ENCODE data around the gene TMEM138.

TMEM138 gene

GRCh38 chr11:61361741-61362541 is at the start of gene TMEM138, which contains the start of gene CYB561A3:
TMEM138 (plus strand) TSS chr11:61362374; CDS start chr11:61364391, 2,017 bp downstream.
CYB561A3 (minus strand) TSS chr11:61361882; CDS start chr11:61356713, 5,169 bp downstream.
- in situ Hi-C loops (cut with HindIII; ENCODE audit: low pct_ligation_motif_present, low pct_unique_long_range_greater_than_20kb, low sequenced_read_pairs), result no loop called here
- peak; percentile 91 for DNase-seq

GRCh38 chr11:61315260-61315659 is 46.9 kb upstream of the TMEM138 start:
- DNase-seq, result no peak
- in situ Hi-C loops (cut with HindIII; ENCODE audit: low pct_ligation_motif_present, low pct_unique_long_range_greater_than_20kb, low sequenced_read_pairs), result no loop called here

GRCh38 chr11:61325649-61326414 is 36.3 kb upstream of the TMEM138 start:
- in situ Hi-C loops (cut with HindIII; ENCODE audit: low pct_ligation_motif_present, low pct_unique_long_range_greater_than_20kb, low sequenced_read_pairs), result no loop called here

GRCh38 chr11:61327669-61328071 is 34.5 kb upstream of the TMEM138 start:
- in situ Hi-C loops (cut with HindIII; ENCODE audit: low pct_ligation_motif_present, low pct_unique_long_range_greater_than_20kb, low sequenced_read_pairs), result no loop called here
- DNase-seq, result no peak

More at GRCh38 chr11:61325649-61326414, 36.3 kb upstream of the TMEM138 start:
- DNase-seq, result no peak

GRCh38 chr11:61328351-61328750 is 33.8 kb upstream of the TMEM138 start:
- in situ Hi-C loops (cut with HindIII; ENCODE audit: low pct_ligation_motif_present, low pct_unique_long_range_greater_than_20kb, low sequenced_read_pairs), result no loop called here
- no peak for DNase-seq

GRCh38 chr11:61329871-61330270 is 32.3 kb upstream of the TMEM138 start:
- no peak for DNase-seq
- in situ Hi-C loops (cut with HindIII; ENCODE audit: low pct_ligation_motif_present, low pct_unique_long_range_greater_than_20kb, low sequenced_read_pairs), result no loop called here

GRCh38 chr11:61331651-61332050 is 30.5 kb upstream of the TMEM138 start:
- in situ Hi-C loops (cut with HindIII; ENCODE audit: low pct_ligation_motif_present, low pct_unique_long_range_greater_than_20kb, low sequenced_read_pairs), result no loop called here

GRCh38 chr11:61332281-61332796 is 29.8 kb upstream of the TMEM138 start:
- in situ Hi-C loops (cut with HindIII; ENCODE audit: low pct_ligation_motif_present, low pct_unique_long_range_greater_than_20kb, low sequenced_read_pairs), result no loop called here
- DNase-seq, result peak; percentile 21

More at GRCh38 chr11:61331651-61332050, 30.5 kb upstream of the TMEM138 start:
- DNase-seq, result no peak

- in situ Hi-C loops (cut with HindIII; ENCODE audit: low pct_ligation_motif_present, low pct_unique_long_range_greater_than_20kb, low sequenced_read_pairs), result no loop called here
- DNase-seq, result peak; percentile 89
These were observed 29.2 kb upstream of the TMEM138 start, which contains the start of the genes DDB1 and TKFC for GRCh38 chr11:61332797-61333549. DDB1 (minus strand) TSS chr11:61333105; CDS start chr11:61332968, 137 bp downstream. TKFC (plus strand) TSS chr11:61333228; CDS start chr11:61334729, 1,501 bp downstream.

- DNase-seq, result no peak
- in situ Hi-C loops (cut with HindIII; ENCODE audit: low pct_ligation_motif_present, low pct_unique_long_range_greater_than_20kb, low sequenced_read_pairs), result no loop called here
These were observed 28.4 kb upstream of the TMEM138 start for GRCh38 chr11:61333550-61334433.

- DNase-seq, result peak; percentile 8
- in situ Hi-C loops (cut with HindIII; ENCODE audit: low pct_ligation_motif_present, low pct_unique_long_range_greater_than_20kb, low sequenced_read_pairs), result no loop called here
These were observed 27.5 kb upstream of the TMEM138 start for GRCh38 chr11:61334434-61335354.

- no peak for DNase-seq
- in situ Hi-C loops (cut with HindIII; ENCODE audit: low pct_ligation_motif_present, low pct_unique_long_range_greater_than_20kb, low sequenced_read_pairs), result no loop called here
These were observed 26.8 kb upstream of the TMEM138 start for GRCh38 chr11:61335355-61335710.

- in situ Hi-C loops (cut with HindIII; ENCODE audit: low pct_ligation_motif_present, low pct_unique_long_range_greater_than_20kb, low sequenced_read_pairs), result no loop called here
- DNase-seq, result peak; percentile 76
These were observed 25.8 kb upstream of the TMEM138 start for GRCh38 chr11:61336171-61336935.

- DNase-seq, result no peak
- in situ Hi-C loops (cut with HindIII; ENCODE audit: low pct_ligation_motif_present, low pct_unique_long_range_greater_than_20kb, low sequenced_read_pairs), result no loop called here
These were observed 24.3 kb upstream of the TMEM138 start for GRCh38 chr11:61337706-61338470.

- in situ Hi-C loops (cut with HindIII; ENCODE audit: low pct_ligation_motif_present, low pct_unique_long_range_greater_than_20kb, low sequenced_read_pairs), result no loop called here
These were observed 23.2 kb upstream of the TMEM138 start for GRCh38 chr11:61338783-61339489.

More at GRCh38 chr11:61338783-61339489, 23.2 kb upstream of the TMEM138 start:
- no peak for DNase-seq
